ENCODE results near the gene HOXA13. TPM values are rescaled to one million over a fixed set of nuclear protein-coding genes. Genes with fewer than 3 reads are reported as not detected.

The HOXA13 gene
- total RNA-seq, 2 experiments from 2014 or later: 0.32 to 0.54 TPM

DNA sequence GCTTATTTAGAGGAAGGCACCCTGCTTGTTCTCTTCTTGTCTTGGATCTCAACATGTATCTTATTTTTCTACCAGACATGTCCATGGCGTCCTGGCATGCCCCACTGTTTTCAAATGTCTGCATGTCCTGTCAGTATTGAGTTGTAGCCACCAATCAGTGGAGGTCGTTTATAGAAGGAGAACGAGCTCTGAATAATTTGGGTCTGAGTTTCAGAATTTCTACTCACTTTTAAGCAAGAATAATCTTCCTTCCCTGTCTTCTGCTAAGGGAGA is 2.9 kb upstream of the HOXA13 start:
- Histone ChIP-seq H3K9me2 (ENCODE audit: insufficient read depth, low read length) (no peaks in the 10 kb centered on the region), H3K4me3 (ENCODE audit: low read depth, low read length, poor library complexity, severe bottlenecking) (no peak overlapping the region), H3K79me2 (ENCODE audit: insufficient read depth, low read depth, low read length) (no peaks in the 10 kb centered on the region), H3K9me3 (ENCODE audit: low read length) (no peaks in the 10 kb centered on the region), H3K4me1 (ENCODE audit: insufficient read depth, low read length, poor library complexity, severe bottlenecking) (peaks cover 17% of the 10 kb centered on the region), H3K4me2 (ENCODE audit: low read length) (no peak overlapping the region), H4K20me1 (ENCODE audit: insufficient read depth, low read length) (no peaks in the 10 kb centered on the region), H2AFZ (ENCODE audit: low read length) (no peak overlapping the region), H3K36me3 (ENCODE audit: insufficient read depth, low read length) (no peaks in the 10 kb centered on the region), H3K27ac (ENCODE audit: low read depth, low read length, poor library complexity, severe bottlenecking) (no peak overlapping the region)
- no TSS peak for BruUV-seq (replicated peaks)
- intact Hi-C loops (cut with micrococcal nuclease; ENCODE audit: unreplicated experiment): no loop called here
- TF ChIP-seq EZH2phosphoT487 (IDR thresholded peaks at IDR 0.05; ENCODE audit: borderline replicate concordance, low read depth, low read length): no peak
- ChIA-PET CTCF (ENCODE audit: unreplicated experiment) (no interaction called here), POLR2A (no interaction called here)
- DNase-seq (ENCODE audit: low spot score): no peak

DNA sequence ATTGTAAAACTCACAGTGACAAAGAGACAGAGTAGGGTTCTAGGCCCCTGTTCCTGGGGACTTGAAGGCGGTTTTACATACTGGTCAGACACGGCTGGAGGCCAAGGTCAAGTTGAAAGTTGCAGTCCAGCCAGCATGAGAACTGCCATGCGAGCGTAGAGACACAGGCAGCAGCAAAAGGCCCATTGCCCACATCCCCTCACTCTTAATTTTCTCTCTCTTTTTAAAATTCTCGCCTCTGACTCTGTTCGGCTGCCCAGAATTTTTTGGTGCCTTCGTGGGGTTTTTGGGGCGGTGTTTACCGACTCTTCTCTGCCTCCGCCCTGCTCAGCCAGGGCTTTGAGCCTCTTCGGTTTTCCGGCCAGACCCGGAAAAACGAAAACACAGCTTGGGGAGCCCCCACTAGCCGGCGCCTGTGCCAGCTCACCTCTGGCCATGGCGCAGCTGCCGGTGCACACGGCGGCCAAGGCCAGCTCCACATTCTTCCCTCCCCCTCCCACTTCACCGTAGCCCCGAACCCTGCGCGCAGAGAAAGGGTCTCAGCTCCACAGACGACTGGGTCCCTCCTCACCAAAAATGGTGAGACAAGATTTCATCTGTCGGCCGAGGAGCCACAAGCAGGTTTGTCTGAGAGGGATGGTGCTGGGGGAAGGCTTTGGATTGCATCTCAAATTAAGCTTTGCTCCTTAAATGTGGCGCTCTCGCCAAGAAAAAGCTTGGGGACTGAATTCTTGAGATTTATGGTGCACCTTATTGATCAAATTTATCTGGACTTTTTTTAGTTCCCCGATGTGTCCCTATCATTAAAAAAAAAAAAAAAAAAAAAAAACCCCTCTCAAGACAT is 2.3 kb upstream of the HOXA13 start:
- peaks cover 17% of the 10 kb centered on the region for H3K4me1 ChIP-seq (ENCODE audit: insufficient read depth, low read length, poor library complexity, severe bottlenecking)
- no peak for DNase-seq (ENCODE audit: low spot score)
- ChIA-PET POLR2A (no interaction called here), CTCF (ENCODE audit: unreplicated experiment) (interaction anchor here (0.6 kb wide), 1 partner anchor 23 kb away, joined by 3 read pairs; no protein-coding TSS in a partner anchor)
- no peaks in the 10 kb centered on the region for H3K79me2 ChIP-seq (ENCODE audit: insufficient read depth, low read depth, low read length)
- H4K20me1 ChIP-seq (ENCODE audit: insufficient read depth, low read length): no peaks in the 10 kb centered on the region
- intact Hi-C loops (cut with micrococcal nuclease; ENCODE audit: unreplicated experiment): no loop called here
- no peaks in the 10 kb centered on the region for H3K9me2 ChIP-seq (ENCODE audit: insufficient read depth, low read length)
- BruUV-seq (replicated peaks): no TSS peak
- H3K9me3 ChIP-seq (ENCODE audit: low read length): no peaks in the 10 kb centered on the region
- no peak overlapping the region for H3K4me3 ChIP-seq (ENCODE audit: low read depth, low read length, poor library complexity, severe bottlenecking)
- H3K4me2 ChIP-seq (ENCODE audit: low read length): no peak overlapping the region
- H3K27ac ChIP-seq (ENCODE audit: low read depth, low read length, poor library complexity, severe bottlenecking): no peak overlapping the region
- H3K36me3 ChIP-seq (ENCODE audit: insufficient read depth, low read length): no peaks in the 10 kb centered on the region
- TF ChIP-seq, protein P1, sequence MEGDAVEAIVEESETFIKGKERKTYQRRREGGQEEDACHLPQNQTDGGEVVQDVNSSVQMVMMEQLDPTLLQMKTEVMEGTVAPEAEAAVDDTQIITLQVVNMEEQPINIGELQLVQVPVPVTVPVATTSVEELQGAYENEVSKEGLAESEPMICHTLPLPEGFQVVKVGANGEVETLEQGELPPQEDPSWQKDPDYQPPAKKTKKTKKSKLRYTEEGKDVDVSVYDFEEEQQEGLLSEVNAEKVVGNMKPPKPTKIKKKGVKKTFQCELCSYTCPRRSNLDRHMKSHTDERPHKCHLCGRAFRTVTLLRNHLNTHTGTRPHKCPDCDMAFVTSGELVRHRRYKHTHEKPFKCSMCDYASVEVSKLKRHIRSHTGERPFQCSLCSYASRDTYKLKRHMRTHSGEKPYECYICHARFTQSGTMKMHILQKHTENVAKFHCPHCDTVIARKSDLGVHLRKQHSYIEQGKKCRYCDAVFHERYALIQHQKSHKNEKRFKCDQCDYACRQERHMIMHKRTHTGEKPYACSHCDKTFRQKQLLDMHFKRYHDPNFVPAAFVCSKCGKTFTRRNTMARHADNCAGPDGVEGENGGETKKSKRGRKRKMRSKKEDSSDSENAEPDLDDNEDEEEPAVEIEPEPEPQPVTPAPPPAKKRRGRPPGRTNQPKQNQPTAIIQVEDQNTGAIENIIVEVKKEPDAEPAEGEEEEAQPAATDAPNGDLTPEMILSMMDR (conservative IDR thresholded peaks at IDR 0.05; ENCODE audit: low read length): no peak
- peak overlapping the region; percentile 13; the same call in 1 of the 2 replicates for H2AFZ ChIP-seq (ENCODE audit: low read length)

DNA sequence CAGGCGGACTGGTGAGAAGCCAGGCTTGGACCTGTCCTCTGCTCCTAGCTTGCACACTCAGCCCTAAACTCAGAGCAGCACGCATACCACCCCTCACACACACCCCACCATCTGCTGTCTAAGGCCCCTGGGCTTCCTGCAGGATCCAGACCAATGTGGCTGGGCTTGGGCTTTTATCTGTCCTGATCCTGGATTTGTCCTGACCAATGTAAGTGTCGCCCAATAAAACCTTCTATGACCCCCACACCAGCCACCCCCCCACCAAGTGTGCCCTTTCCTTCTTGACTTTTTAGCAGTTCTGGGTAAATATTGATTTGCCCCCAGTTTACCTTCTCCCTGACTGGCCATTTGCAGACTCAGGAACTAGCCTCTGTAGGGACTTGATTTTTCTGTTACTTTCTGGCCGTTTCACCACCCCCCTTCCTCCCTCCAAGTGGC is 1.7 kb upstream of the HOXA13 start:
- POLR2A ChIA-PET: no interaction called here
- Histone ChIP-seq H3K27ac (ENCODE audit: low read depth, low read length, poor library complexity, severe bottlenecking) (no peak overlapping the region), H2AFZ (ENCODE audit: low read length) (peak overlapping the region; percentile 13; the same call in 1 of the 2 replicates), H3K9me3 (ENCODE audit: low read length) (no peaks in the 10 kb centered on the region), H3K4me3 (ENCODE audit: low read depth, low read length, poor library complexity, severe bottlenecking) (no peak overlapping the region), H3K79me2 (ENCODE audit: insufficient read depth, low read depth, low read length) (no peaks in the 10 kb centered on the region), H3K4me2 (ENCODE audit: low read length) (peak overlapping the region; percentile 86), H4K20me1 (ENCODE audit: insufficient read depth, low read length) (no peaks in the 10 kb centered on the region), H3K9me2 (ENCODE audit: insufficient read depth, low read length) (no peaks in the 10 kb centered on the region), H3K36me3 (ENCODE audit: insufficient read depth, low read length) (no peaks in the 10 kb centered on the region), H3K4me1 (ENCODE audit: insufficient read depth, low read length, poor library complexity, severe bottlenecking) (peaks cover 17% of the 10 kb centered on the region)
- intact Hi-C loops (cut with micrococcal nuclease; ENCODE audit: unreplicated experiment): no loop called here
- BruUV-seq (replicated peaks): no TSS peak
- CTCF ChIA-PET (ENCODE audit: unreplicated experiment): interaction anchor here (0.6 kb wide), 1 partner anchor 22 kb away, joined by 3 read pairs; no protein-coding TSS in a partner anchor
- TF ChIP-seq, protein P1 (conservative IDR thresholded peaks at IDR 0.05; ENCODE audit: low read length): no peak
- TF ChIP-seq EZH2phosphoT487 (IDR thresholded peaks at IDR 0.05; ENCODE audit: borderline replicate concordance, low read depth, low read length): no peak
- no peak for DNase-seq (ENCODE audit: low spot score)

Data from OCI-LY7 (cell line).